Stimulated activated CD4-positive, alpha-beta T cell treated with anti-CD3 and anti-CD28 coated beads, Interleukin-2, amount 100 ng/mL, for 4 hours (primary cell): Measurements from ENCODE around the gene SEMA6B.

Experiments used
- DNase-seq: peaks from one replicate; pipeline ENCODE4 v3.0.0-alpha.2; 2020; ENCODE audit warnings: low read depth

The SEMA6B gene

DNA sequence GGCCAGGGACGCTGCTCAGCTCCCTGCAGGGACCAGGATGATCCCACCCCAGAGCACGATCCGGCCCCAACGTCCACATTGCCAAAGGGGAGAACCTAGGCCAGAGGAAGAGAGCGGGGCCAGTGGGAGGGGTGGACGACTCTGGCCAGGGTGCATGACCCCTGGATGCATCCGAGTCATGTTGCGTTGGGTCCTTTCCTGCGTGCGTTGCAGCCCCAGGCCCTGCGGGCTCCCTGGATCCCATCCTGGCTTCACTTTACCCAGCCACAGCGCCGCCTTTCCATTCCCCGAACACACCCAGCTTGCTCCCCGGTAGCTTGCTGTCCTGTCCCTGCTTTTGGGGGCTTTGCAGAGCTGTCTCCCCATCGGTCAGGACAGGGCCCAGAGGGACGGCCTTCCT lies 51.7 kb downstream of the SEMA6B start:
- DNase-seq = no peak

DNA sequence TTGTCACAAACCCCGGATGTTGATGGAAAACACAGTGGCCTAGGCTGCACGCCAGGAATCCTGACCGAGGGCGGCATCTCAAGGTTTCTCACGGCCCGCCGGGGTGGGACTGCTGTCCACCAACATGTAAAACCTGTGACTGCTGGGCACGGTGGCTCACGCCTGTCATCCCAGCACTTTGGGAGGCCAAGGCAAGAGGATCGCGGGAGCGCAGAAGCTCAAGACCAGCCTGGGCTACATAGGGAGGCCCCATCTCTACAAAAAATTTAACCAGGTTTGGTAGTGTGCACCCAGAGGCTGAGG lies 52.4 kb downstream of the SEMA6B start:
- DNase-seq = no peak

DNA sequence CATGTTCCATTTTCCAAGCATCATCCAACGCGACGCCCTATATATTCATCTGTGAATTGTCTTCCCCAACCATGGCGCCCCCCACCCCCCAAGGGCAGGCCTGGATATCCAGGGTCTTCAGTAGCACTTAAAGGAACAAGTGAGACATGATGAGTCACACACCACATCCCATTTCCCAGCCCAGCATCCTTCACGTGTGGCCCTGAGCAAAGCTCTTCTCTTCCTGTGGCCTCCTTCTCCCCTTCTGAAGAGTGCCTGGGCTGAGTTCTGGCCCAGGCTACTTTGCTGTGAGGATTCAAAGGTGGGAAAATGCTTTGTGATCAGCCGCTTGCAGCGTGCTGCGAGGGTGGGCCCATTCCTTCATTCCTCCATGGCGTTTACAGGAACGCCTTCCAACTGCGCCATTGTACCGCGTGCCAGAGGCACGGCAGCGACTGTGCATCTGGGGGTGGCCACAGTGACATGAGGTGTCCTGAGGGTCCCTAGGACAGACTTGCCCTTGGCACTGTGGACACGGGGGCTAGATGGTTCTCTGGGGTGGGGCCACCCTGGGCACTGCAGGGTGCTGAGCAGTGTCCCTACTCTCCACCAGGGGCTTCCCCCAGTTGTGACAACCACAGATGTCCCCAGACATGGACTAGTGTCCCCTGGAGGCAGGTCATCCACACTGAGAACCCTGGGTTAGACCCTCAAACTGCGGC lies 52.9 kb downstream of the SEMA6B start:
- DNase-seq = no peak

DNA sequence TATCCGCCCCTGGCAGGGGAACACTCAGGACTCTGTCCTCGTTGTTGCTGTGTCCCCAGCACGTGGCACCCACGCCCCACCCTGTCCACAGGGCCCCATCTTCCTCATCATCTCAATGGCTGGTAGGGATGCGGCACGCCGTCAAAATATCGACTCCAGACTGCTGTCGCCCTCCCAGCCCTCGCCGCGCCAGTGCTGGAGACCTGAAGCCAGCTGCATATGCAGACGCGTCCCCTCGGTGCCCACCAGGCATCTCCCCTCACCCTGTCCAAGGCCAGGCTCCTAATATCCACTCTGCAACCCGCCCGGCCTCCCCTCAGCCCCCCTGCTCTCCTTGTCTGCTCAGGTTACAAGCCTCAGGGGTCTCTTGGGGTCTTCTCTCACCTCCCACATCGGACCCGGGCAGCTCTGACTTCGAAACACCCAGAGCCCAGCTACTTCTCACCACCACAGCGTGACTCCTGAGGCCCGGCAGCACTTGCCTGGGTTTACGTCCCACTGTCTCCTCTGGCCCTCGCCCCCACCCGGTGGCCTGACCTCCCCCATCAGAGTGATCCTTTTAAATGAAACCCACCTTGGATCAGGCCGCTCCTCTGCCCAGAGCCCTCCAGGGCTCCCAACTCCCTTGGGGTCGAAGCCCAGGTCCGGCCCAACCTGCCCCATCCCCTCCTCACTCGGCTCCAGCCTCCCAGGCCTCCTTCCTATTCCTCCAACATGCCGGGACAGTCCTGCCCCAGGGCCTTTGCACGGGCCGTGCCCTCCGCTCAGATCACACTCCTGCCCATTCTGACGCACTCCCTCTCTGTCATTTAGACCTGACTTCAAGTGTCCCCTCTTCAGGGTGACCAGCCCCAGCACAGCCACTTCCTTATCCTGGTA lies 53.7 kb downstream of the SEMA6B start:
- no peak for DNase-seq

DNA sequence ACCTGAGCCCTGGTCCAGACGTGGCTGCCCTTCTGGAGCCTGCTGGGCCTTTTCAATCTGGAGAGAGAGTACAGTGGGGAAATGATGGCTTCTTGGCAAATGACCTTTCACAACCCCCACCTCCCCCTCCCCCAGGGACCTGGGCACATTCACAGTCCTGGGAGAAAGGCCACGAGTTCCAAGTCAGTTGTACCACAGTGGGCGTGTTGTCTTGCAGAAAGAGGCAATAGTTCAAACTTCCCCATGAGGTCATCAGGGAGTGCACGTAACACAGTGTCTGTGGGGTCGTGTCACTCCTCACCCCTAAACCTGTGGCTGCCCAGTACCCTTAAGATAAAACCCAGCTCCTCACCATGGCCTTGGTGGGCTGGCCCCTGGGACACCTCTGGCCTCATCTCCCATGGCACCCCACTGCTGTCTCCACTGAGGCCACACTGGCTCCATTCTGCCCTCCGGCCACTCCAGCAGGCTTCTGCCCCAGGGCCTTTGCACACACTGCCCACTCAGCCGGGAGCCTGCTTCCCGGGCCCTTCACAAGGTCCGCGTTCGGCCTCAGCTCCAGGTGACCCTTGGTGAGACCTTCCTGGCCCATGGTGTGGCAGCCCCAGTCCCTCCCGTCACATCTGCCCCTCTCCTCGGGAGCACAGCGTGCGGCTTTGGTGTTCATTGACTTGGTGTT lies 54.5 kb downstream of the SEMA6B start:
- no peak for DNase-seq

DNA sequence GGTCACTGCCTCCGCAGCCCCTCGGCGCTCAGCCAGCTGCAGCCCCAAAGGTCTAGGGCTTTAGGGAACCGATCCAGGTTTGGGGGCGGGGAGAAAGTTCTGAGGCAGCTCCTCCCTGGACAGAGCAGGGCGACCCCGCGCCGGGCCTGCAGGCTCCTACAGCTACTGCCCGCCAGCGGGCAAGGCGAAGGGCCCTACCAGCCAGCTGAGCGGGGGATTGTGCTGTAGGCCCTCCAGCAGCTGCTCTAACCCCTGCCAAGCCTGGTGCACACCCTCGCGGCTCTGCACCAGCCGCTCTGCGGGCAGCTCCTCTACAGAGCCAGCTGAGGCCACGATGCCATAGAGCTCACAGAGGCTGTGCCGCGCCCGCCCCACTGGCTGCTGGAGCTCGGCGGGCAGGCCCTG lies 55.2 kb downstream of the SEMA6B start:
- no peak for DNase-seq

DNA sequence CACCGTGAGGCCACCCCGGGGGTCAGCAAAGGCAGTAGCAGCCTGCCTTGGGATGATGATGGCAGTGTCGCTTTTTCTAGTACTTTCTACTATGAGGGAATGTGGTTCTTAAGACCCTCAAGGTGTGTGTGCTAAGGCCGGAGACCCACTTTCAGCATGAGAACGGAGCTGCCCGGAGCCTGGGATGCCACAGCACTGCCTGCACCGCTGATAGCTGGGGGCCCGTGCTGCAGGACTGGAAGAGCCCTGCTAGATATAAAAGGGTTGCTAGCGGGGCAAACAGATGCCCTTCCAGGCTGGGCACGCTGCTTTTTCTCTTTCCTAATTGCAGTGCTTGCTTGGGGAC lies 55.7 kb downstream of the SEMA6B start:
- DNase-seq = no peak

DNA sequence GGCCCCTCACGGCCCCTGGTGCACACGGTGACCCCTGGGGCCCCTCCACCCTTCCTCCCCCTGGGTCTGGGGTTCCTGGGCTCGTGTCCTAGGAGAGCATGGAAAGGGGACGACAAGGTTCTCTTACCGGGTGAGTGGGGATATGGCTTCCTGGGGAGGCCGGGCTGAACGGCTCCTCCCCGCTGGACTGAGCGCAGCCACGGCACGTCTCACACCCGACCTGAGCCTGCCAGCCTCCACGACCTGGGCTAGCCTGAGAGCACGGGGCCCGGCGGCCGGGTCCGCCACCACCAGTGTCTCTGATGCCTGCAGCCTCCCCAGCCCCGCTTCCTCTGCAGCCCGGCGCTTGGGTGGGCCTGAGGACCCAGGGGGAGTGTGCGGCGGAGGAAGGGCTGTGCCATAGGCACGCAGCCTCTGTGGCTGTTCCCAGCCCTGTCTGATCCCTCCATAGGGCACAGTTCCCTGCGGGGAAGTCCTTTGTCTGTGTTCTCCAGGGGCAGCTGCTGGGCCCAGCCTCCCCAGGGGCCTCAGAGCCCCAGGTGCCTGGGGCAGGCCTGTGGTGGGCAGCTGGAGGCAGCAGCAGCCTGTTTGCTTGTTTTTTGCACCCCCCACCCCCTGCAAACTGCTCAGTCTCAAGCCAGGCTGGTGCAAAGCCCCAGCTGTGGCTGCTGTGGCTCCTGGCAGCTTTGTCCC lies 56.2 kb downstream of the SEMA6B start:
- no peak for DNase-seq

DNA sequence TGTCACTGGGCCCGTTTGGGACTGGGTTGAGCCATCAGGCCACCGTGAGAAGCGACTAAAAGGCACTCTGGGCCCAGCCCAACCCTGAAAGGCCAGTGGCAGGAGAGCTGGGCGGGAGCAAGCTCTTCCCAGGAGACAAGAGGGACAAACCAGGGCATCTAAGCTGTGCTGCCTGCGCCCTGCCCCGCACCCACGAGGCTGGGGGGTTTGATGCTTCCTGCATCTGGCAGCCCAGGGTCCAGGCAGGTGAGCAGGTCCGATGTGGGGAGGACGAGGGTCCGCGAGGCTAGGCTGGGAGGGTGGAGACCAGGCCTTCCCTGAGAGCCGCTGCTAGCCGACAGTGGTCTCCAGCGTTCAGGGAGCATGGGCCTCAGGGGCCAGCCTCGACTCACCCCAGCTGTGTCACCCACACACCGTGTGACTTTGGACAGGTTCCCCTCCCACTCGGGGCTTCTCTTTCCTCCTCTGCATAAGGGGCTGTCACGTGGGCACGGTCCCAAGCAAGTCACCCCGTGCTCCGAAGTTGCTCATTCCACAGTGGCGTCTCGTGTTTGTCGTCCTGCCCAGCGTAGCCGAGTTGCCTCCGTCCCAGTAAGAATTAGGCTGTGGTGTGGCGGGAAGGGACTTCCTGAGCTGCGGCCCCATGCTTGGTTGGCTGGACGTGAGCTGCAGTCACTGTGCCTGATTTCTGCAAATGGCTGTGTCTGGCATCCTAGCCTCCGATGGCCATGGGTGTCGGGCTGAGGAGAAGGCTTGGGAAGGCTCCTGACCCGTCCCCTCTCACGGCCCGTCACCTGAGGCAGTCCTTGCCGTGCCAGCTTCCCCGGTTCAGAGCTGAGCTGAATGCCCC lies 57.0 kb downstream of the SEMA6B start:
- no peak for DNase-seq

DNA sequence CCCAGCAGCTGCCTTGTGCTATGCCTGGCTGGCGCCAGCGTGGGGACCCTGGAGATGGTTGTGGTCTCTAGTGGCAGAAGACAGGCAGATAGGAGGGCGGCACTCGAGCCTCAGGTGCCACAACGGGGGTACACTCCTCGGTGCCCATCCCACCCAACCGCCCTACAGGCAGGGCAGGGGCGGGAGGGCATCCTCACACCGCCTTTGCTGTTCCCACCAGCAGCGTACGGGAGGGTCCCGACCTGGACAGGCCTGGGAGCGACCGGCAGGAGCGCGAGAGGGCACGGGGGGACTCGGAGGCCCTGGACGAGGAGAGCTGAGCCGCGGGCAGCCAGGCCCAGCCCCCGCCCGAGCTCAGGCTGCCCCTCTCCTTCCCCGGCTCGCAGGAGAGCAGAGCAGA lies 57.8 kb downstream of the SEMA6B start:
- DNase-seq = no peak

DNA sequence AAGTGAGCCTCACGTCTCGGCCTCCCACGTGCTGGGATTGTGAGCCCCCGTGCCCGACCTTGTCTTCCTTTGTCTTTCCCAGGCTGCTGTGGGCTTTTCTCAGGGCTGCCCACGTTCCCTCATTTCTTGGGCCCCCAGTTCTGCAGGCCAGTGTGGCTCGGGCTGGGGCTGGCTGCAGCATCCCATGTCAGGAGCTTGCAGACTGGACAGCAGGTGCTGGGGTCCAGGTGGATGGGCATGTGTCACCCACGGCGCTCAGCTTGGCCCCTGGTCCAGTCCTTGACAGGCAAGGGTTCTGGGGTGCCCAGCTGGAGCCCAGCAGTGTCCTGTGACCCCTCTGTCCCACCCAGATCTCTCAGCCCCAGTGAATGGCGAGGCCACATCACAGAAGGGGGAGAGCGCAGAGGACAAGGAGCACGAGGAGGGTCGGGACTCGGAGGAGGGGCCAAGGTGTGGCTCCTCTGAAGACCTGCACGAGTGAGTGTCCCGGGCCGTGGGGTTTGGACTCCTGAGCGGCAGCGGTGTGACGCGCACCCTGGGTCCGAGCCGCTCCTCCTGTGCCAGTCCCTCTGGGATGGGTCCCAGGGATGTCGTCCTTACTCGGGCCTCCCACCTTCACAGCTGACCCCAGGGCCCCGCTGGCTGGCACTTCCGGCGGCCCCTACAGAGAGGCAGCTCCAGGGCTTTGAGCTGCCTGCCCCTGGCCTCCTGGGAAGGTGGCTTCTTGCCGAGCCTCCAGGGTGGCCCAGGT lies 58.5 kb downstream of the SEMA6B start:
- DNase-seq = no peak

DNA sequence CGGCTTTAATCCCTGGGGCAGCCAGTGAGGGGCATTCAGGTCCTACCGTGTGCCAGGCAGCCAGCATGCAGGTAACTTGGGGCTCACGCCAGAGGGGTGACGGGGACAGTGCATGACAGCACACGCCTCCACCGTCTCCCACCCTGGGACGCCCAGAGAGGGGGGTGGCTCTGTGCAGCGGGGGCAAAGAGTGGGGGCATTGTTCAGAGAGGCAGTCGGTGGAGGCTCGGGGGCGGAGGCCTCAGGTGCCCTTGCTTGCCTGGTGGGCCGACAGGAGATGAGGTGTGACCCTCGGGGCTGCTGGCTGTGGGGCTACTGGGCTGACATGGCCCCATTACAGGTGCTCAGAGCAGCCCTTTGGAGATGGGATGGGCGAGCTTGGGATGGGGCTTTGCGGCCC lies 59.6 kb downstream of the SEMA6B start:
- no peak for DNase-seq

DNA sequence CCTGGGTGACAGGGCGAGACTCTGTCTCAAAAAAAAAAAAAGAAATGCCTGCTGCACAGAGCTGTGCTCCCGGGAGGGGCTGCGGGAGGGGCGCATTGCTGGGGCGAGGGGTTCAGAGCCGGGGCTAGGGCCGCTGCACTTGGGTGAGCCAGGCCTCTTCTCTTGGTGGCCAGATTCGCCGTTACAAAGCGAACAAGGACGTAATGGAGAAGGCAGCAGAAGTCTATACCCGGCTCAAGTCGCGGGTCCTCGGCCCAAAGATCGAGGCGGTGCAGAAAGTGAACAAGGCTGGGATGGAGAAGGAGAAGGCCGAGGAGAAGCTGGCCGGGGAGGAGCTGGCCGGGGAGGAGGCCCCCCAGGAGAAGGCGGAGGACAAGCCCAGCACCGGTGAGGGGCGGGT lies 60.2 kb downstream of the SEMA6B start:
- no peak for DNase-seq

DNA sequence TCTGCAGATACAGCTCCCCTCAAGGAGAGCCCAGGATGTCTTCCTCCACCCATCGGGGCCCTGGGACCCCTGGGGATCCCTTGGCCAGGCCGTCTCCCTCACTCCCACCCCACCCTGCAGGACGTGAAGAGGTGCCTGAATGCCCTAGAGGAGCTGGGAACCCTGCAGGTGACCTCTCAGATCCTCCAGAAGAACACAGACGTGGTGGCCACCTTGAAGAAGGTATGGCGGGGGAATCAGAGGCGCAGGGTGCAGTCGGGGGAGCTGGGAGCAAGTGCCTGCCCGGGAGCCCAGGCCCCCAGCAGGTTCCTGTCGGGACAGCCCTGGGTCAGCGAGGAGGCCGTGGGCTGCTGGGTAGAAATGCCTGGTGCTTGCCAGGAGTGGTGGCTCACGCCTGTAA lies 60.8 kb downstream of the SEMA6B start:
- no peak for DNase-seq

DNA sequence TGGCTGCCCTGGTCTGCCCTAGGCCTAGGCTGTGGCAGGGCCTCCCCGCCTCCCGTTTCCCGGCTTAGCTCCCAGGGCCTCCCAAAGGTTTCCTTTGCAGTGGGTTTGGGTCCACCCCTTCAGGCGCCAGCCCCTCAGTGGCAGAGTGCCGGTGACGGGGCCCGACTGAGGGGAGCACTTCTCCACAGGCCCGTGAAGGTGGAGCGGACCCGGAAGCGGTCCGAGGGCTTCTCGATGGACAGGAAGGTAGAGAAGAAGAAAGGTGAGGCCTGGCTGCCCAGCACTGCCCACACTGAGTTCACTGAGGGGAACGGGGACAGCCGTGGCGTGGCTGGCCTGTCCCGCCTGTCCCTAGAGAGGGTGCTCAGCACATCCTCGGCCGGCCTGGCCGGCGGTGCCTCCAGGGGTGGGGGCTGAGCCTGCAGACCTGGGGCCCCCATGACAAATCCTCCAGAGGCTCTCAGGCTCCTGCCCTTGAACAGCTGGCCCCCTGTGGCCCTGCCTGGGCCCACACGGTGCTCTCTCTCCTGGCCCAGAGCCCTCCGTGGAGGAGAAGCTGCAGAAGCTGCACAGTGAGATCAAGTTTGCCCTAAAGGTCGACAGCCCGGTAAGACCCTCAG lies 61.6 kb downstream of the SEMA6B start:
- DNase-seq = no peak

DNA sequence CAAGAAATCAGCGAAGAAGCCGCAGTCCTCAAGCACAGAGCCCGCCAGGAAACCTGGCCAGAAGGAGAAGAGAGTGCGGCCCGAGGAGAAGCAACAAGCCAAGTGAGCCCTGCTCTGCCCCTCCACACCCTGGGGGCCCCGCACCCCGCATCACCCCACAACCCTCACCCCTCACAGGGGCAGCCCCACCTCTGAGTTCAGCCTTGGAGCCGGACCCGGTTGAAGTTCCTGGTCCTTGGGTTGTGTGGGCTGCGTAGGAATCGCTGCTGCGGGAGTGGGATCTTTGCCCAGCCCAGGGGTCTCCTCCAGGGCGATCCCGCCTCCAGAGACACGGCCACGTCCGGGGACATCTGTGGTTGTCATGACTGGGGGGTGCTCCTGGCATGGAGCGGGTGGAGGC lies 63.2 kb downstream of the SEMA6B start:
- DNase-seq = no peak

DNA sequence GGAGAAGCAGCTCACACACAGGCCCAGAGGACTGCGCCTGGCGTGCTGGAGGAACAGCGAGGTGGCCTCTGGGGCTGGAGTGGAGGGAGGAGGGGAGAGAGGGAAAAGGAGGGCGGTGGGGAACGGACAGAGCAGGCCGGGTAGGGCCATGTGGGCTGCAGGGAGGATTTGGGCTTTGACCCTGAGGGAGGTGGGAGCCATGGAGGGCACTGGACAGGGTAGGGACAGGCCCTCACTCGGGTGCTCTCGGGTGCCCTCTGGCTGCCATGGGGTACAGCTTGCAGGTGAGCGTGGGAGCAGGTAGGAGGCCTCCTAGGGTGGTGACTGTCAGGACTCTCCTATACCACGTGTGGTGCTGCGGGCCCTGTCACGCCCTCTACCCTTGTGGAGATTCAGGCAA lies 64.0 kb downstream of the SEMA6B start:
- no peak for DNase-seq

DNA sequence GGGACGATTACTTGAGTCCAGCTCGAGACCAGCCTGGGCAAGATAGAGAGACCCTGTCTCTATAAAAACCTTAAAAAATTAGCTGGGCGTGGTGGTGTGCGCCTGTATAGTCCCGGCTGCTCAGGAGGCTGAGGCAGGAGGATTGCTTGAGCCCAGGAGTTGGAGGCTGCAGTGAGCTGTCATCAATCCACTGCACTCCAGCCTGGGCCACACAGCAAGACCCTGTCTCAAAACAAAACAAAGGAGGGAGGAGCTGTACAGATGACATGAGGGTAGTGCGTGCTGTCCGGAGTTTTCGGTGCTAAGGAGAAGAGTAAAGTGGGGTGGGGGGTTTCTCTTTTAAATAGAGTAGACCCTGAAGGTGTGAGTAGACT lies 64.8 kb downstream of the SEMA6B start:
- DNase-seq = no peak

DNA sequence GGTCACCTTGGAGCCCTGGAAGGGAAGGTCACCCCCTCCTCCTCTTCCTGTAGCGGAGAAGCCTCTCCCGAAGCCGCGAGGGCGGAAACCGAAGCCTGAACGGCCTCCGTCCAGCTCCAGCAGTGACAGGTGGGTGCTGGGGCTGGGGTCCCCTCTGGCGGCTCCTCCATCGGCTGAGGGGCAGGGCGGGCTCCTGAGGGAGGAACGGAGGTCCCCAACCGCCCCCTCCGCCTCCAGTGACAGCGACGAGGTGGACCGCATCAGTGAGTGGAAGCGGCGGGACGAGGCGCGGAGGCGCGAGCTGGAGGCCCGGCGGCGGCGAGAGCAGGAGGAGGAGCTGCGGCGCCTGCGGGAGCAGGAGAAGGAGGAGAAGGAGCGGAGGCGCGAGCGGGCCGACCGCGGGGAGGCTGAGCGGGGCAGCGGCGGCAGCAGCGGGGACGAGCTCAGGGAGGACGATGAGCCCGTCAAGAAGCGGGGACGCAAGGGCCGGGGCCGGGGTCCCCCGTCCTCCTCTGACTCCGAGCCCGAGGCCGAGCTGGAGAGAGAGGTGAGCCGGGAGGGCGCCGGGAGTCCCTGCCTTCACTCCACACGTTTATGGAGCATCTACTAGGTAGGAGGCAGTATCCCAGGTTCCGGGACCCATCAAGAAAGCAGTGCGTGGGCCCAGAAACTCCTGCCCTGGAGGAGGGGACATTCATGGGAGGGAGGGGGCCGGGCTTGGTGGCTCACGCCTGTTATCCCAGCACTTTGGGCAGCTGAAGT lies 65.4 kb downstream of the SEMA6B start:
- no peak for DNase-seq
